Measurements from ENCODE around the gene S100A16. TPM values are rescaled to one million over a fixed set of nuclear protein-coding genes. Genes with fewer than 3 reads are reported as not detected.

The S100A16 gene
- total RNA-seq, 4 donors from 2014 or later, result 33.2 to 67.9 (median 48.2) TPM

DNA sequence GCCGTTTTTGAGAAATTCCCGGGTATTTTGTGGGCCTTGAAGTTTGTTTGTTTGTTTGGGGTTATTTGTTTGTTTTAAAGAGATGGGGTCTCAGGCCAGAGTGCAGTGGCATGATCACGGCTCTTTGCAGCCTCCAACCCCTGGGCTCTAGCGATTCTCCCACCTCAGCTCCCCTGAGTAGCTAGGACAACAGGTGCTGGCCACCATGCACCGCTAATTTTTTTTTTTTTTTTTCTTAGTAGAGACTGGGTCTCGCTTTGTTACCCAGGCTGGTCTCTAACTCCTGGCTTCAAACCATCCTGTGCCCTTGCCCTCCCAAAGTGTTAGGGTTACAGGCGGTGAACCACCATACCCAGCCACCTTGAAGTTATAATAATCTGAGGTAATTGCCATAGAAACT is 22.9 kb upstream of the S100A16 start:
- peaks cover 52 to 62% (median 57%) of the 10 kb centered on the region in 4 donors for H3K4me1 ChIP-seq
- H3K36me3 ChIP-seq, result peaks cover 43 to 54% (median 48%) of the 10 kb centered on the region in 4 donors
- H3K27ac ChIP-seq (replicated peaks in 1 of 4), result peak overlapping the region in 3 of 4 donors; percentile 98 to 100 (median 98)
- no peak for DNase-seq (ENCODE audit: extremely low spot score)
- TF ChIP-seq EP300 (IDR thresholded peaks at IDR 0.05), result no peak
- TF ChIP-seq POLR2A (IDR thresholded peaks at IDR 0.05; ENCODE audit: low read depth), result no peak
- TF ChIP-seq, protein P1, sequence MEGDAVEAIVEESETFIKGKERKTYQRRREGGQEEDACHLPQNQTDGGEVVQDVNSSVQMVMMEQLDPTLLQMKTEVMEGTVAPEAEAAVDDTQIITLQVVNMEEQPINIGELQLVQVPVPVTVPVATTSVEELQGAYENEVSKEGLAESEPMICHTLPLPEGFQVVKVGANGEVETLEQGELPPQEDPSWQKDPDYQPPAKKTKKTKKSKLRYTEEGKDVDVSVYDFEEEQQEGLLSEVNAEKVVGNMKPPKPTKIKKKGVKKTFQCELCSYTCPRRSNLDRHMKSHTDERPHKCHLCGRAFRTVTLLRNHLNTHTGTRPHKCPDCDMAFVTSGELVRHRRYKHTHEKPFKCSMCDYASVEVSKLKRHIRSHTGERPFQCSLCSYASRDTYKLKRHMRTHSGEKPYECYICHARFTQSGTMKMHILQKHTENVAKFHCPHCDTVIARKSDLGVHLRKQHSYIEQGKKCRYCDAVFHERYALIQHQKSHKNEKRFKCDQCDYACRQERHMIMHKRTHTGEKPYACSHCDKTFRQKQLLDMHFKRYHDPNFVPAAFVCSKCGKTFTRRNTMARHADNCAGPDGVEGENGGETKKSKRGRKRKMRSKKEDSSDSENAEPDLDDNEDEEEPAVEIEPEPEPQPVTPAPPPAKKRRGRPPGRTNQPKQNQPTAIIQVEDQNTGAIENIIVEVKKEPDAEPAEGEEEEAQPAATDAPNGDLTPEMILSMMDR (IDR thresholded peaks at IDR 0.05), result no peak
- TF ChIP-seq POLR2AphosphoS5 (IDR thresholded peaks at IDR 0.05), result no peak
- H3K9me3 ChIP-seq, result no peaks in the 10 kb centered on the region
- WGBS, result 83% methylated on average over 7 of the region's 7 CpGs
- intact Hi-C loops (cut with DNase I), result no loop called here
- H3K27me3 ChIP-seq, result peaks cover 0 to 4% (median 0%) of the 10 kb centered on the region in 4 donors
- H3K4me3 ChIP-seq, result peak overlapping the region; percentile 74 to 97 (median 87)

- 1% methylated on average over 25 of the region's 65 CpGs for WGBS
- H3K36me3 ChIP-seq, result peaks cover 25 to 35% (median 29%) of the 10 kb centered on the region in 4 donors
- TF ChIP-seq EP300 (IDR thresholded peaks at IDR 0.05) (no peak), POLR2AphosphoS5 (IDR thresholded peaks at IDR 0.05) (peak; percentile 95 to 98), POLR2A (IDR thresholded peaks at IDR 0.05; ENCODE audit: low read depth) (peak; percentile 31)
- TF ChIP-seq, protein P1 (IDR thresholded peaks at IDR 0.05), result peak in 1 of 3 experiments; percentile 14
- H3K4me3 ChIP-seq, result peak within 1 kb of the TSS; percentile 74 to 97 (median 87)
- peaks cover 0 to 4% (median 0%) of the 10 kb centered on the region in 4 donors for H3K27me3 ChIP-seq
- intact Hi-C loops (cut with DNase I), result no loop called here
- DNase-seq (ENCODE audit: extremely low spot score), result peak; percentile 99
- peaks cover 49 to 63% (median 59%) of the 10 kb centered on the region in 4 donors for H3K4me1 ChIP-seq
- peak within 1 kb of the TSS; percentile 98 to 100 (median 98) for H3K27ac ChIP-seq (replicated peaks in 1 of 4)
- H3K9me3 ChIP-seq, result no peaks in the 10 kb centered on the region
These were observed 21.1 kb upstream of the S100A16 start, which contains the start of gene CHTOP for GRCh38 chr1:153633754-153634665. Gene CHTOP, plus strand, starts transcription at chr1:153634066. Its CDS starts 2,523 bp downstream, at chr1:153636589.

DNA sequence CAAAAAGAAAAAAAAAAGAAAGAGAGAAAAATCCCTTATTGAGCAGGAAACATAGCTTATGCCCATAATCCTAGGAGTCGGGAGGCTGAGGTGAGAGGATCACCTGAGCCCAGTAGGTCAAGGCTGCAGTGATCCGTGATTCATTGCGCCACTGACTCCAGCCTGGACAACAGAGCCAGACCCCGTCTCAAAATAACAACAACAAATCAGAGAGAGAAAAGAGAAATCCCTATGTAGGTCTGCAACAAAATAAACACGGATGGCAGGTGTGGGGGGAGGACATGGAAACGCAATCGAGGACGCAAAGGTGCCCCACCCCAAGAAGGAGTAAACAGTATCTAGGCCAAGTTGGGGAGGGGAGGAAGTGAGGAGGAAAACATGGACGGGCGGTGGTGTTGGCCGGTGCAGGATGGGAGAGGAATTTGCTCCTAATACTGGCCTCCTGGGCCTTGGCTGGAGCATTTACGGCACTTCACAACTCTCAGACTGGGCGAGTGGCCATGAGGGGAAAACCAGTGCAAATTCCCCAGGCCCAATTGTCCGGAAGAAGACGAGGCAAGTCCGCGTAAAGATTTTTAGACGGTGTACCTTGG is 20.3 kb upstream of the S100A16 start:
- Histone ChIP-seq H3K4me1 (peaks cover 46 to 64% (median 60%) of the 10 kb centered on the region in 4 donors), H3K9me3 (no peaks in the 10 kb centered on the region), H3K27ac (replicated peaks in 1 of 4) (peak overlapping the region; percentile 98 to 100 (median 98)), H3K36me3 (peaks cover 18 to 28% (median 22%) of the 10 kb centered on the region in 4 donors), H3K27me3 (peaks cover 0 to 4% (median 0%) of the 10 kb centered on the region in 4 donors), H3K4me3 (peak overlapping the region; percentile 74 to 97 (median 87))
- intact Hi-C loops (cut with DNase I), result no loop called here
- DNase-seq (ENCODE audit: extremely low spot score), result no peak
- WGBS, result 58% methylated on average over 14 of the region's 18 CpGs
- TF ChIP-seq, protein P1 (IDR thresholded peaks at IDR 0.05), result no peak
- TF ChIP-seq EP300 (IDR thresholded peaks at IDR 0.05), result no peak
- TF ChIP-seq POLR2A (IDR thresholded peaks at IDR 0.05; ENCODE audit: low read depth), result no peak
- TF ChIP-seq POLR2AphosphoS5 (IDR thresholded peaks at IDR 0.05), result no peak

GRCh38 chr1:153631047-153632022 is 18.4 kb upstream of the S100A16 start:
- Histone ChIP-seq H3K27me3 (peaks cover 0 to 4% (median 0%) of the 10 kb centered on the region in 4 donors), H3K36me3 (peaks cover under 1 to 9% (median 3%) of the 10 kb centered on the region in 4 donors), H3K4me3 (no peak overlapping the region), H3K4me1 (peaks cover 46 to 64% (median 60%) of the 10 kb centered on the region in 4 donors), H3K27ac (replicated peaks in 1 of 4) (peak overlapping the region in 2 of 4 donors; percentile 4 to 5), H3K9me3 (no peaks in the 10 kb centered on the region)
- DNase-seq (ENCODE audit: extremely low spot score), result no peak
- TF ChIP-seq POLR2AphosphoS5 (IDR thresholded peaks at IDR 0.05), result no peak
- no peak for TF ChIP-seq EP300 (IDR thresholded peaks at IDR 0.05)
- TF ChIP-seq POLR2A (IDR thresholded peaks at IDR 0.05; ENCODE audit: low read depth), result no peak
- TF ChIP-seq, protein P1 (IDR thresholded peaks at IDR 0.05), result no peak
- intact Hi-C loops (cut with DNase I), result no loop called here
- WGBS, result 82% methylated on average over 10 of the region's 10 CpGs
